Esophagus muscularis mucosa (tissue), 4 donors: ENCODE measurements around the gene SLC16A12. TPM values are rescaled to one million over a fixed set of nuclear protein-coding genes. Genes with fewer than 3 reads are reported as not detected.

Experiments
- DNase-seq: peaks from one replicate; pipeline ENCODE4 v3.0.0-alpha.2; 2017; ENCODE audit errors: extremely low spot score
- H3K27ac ChIP-seq, 4 donors: fragments of 200-600 bp; sonication (generic); replicated peaks in 1 of 4; 1 replicate in 3 of 4; 2 replicates in 1 of 4; pipeline ENCODE4 v1.5.1; 2016 to 2019; ENCODE audit warnings: mild to moderate bottlenecking in 1 of 4
- H3K27me3 ChIP-seq, 4 donors: fragments of 200-600 bp; sonication (generic); one replicate each; pipeline versions ENCODE4 v1.5.1 to v1.6.0; 2016 to 2019
- H3K36me3 ChIP-seq, 4 donors: fragments of 200-600 bp; sonication (generic); one replicate each; pipeline ENCODE4 v1.5.1; 2016 to 2019
- H3K4me1 ChIP-seq, 4 donors: fragments of 200-600 bp; sonication (generic); one replicate each; pipeline ENCODE4 v1.5.1; 2016 to 2019
- H3K4me3 ChIP-seq, 4 donors: fragments of 200-600 bp; sonication (generic); 1 replicate in 2 of 4; 2 replicates in 2 of 4; pipeline ENCODE4 v1.5.1; 2016 to 2019; ENCODE audit warnings: mild to moderate bottlenecking in 4 of 4, moderate library complexity in 1 of 4
- H3K9me3 ChIP-seq, 4 donors: fragments of 200-600 bp; sonication (generic); 1 replicate in 3 of 4; 2 replicates in 1 of 4; pipeline ENCODE4 v1.5.1; 2016 to 2019
- CTCF ChIP-seq, 3 experiments: fragments of 200-600 bp in 2 of 3; fragments of 450-650 bp in 1 of 3; sonication (generic) in 2 of 3; IDR thresholded peaks; one replicate each; pipeline ENCODE4 v1.5.1; 2017 to 2019; ENCODE audit warnings: antibody characterized with exemption in 3 of 3, mild to moderate bottlenecking in 2 of 3, moderate library complexity in 1 of 3
- EP300 ChIP-seq: sonication (generic); formaldehyde crosslinking; IDR thresholded peaks from one replicate; pipeline ENCODE4 v1.6.1; 2017; ENCODE audit warnings: antibody characterized with exemption
- POLR2A ChIP-seq: fragments of 450-650 bp; IDR thresholded peaks from one replicate; pipeline ENCODE4 v1.6.1; 2017; ENCODE audit warnings: antibody characterized with exemption, moderate library complexity, mild to moderate bottlenecking, low read depth
- POLR2AphosphoS5 ChIP-seq, 2 donors: sonication (generic); formaldehyde crosslinking; IDR thresholded peaks; one replicate each; pipeline ENCODE4 v1.6.1; 2017; ENCODE audit warnings: antibody characterized with exemption in 2 of 2
- WGBS: methylation state at CpG from one replicate; pipeline ENCODE4 v1.1.5; 2018; 5-methylcytosine and 5-hydroxymethylcytosine counted together
- intact Hi-C: fragments of 100-400 bp; cut with DNase I; formaldehyde crosslinking; loops from one replicate; pipeline ENCODE4 v1.15.1; 2023
- total RNA-seq, 4 donors: library from RNA; depleted of rRNA; stranded (reverse); fragments of >200 nt; gene quantifications; one replicate each; pipeline versions ENCODE4 v1.1.0 to v1.2.1, GENCODE V29; 2016

The SLC16A12 gene
- total RNA-seq, 4 donors from 2014 or later, result 0.83 to 2.2 (median 1.9) TPM

GRCh38 chr10:89404104-89405047, 131.0 kb downstream of the SLC16A12 start:
- Histone ChIP-seq H3K36me3 (peaks cover 0 to 35% (median 16%) of the 10 kb centered on the region in 4 donors), H3K9me3 (no peaks in the 10 kb centered on the region), H3K27ac (peak overlapping the region in 3 of 4 donors; percentile 20 to 50 (median 48)), H3K4me3 (no peak overlapping the region), H3K4me1 (peaks cover 0 to 14% (median 11%) of the 10 kb centered on the region in 4 donors), H3K27me3 (no peaks in the 10 kb centered on the region)
- intact Hi-C loops, result no loop called here
- TF ChIP-seq CTCF (IDR thresholded peaks at IDR 0.05) (no peak), EP300 (no peak), POLR2AphosphoS5 (IDR thresholded peaks at IDR 0.05) (no peak), POLR2A (no peak)
- DNase-seq, result peak; percentile 78
- WGBS, result 66% methylated on average over 8 of the region's 11 CpGs

- DNase-seq, result no peak
- peaks cover 0 to 18% (median 14%) of the 10 kb centered on the region in 4 donors for H3K4me1 ChIP-seq
- no peak overlapping the region for H3K27ac ChIP-seq
- no peak for TF ChIP-seq POLR2A
- no peak for TF ChIP-seq CTCF (IDR thresholded peaks at IDR 0.05)
- no peak for TF ChIP-seq EP300
- no peak for TF ChIP-seq POLR2AphosphoS5 (IDR thresholded peaks at IDR 0.05)
- no peak overlapping the region for H3K4me3 ChIP-seq
- H3K9me3 ChIP-seq, result no peaks in the 10 kb centered on the region
- H3K27me3 ChIP-seq, result no peaks in the 10 kb centered on the region
- intact Hi-C loops, result no loop called here
- WGBS, result 81% methylated on average over 2 of the region's 2 CpGs
- peaks cover 0 to 35% (median 16%) of the 10 kb centered on the region in 4 donors for H3K36me3 ChIP-seq
Observed at GRCh38 chr10:89403043-89403442, 132.4 kb downstream of the SLC16A12 start.

GRCh38 chr10:89399956-89400355, 135.4 kb downstream of the SLC16A12 start:
- TF ChIP-seq POLR2AphosphoS5 (IDR thresholded peaks at IDR 0.05) (no peak), POLR2A (no peak), CTCF (IDR thresholded peaks at IDR 0.05) (no peak), EP300 (no peak)
- intact Hi-C loops, result no loop called here

GRCh38 chr10:89398003-89398749, 137.2 kb downstream of the SLC16A12 start:
- WGBS, result 79% methylated on average over 5 of the region's 5 CpGs
- peaks cover 17 to 27% (median 26%) of the 10 kb centered on the region in 4 donors for H3K4me1 ChIP-seq

More at GRCh38 chr10:89399956-89400355, 135.4 kb downstream of the SLC16A12 start:
- 82% methylated on average over 1 of the region's 1 CpG for WGBS
- Histone ChIP-seq H3K36me3 (peaks cover 0 to 30% (median 16%) of the 10 kb centered on the region in 4 donors), H3K9me3 (no peaks in the 10 kb centered on the region), H3K27ac (no peak overlapping the region), H3K4me3 (no peak overlapping the region), H3K27me3 (no peaks in the 10 kb centered on the region), H3K4me1 (peaks cover 2 to 25% (median 23%) of the 10 kb centered on the region in 4 donors)
- no peak for DNase-seq

More at GRCh38 chr10:89398003-89398749, 137.2 kb downstream of the SLC16A12 start:
- H3K9me3 ChIP-seq, result no peaks in the 10 kb centered on the region
- H3K27ac ChIP-seq, result no peak overlapping the region
- no peak for TF ChIP-seq CTCF (IDR thresholded peaks at IDR 0.05)
- no peak for TF ChIP-seq POLR2A
- no peak for TF ChIP-seq EP300
- TF ChIP-seq POLR2AphosphoS5 (IDR thresholded peaks at IDR 0.05), result no peak
- peaks cover 0 to 13% (median 10%) of the 10 kb centered on the region in 4 donors for H3K36me3 ChIP-seq
- DNase-seq, result peak; percentile 60
- intact Hi-C loops, result no loop called here
- H3K4me3 ChIP-seq, result no peak overlapping the region
- H3K27me3 ChIP-seq, result no peaks in the 10 kb centered on the region
